ENCODE data around the gene CD44. TPM values are rescaled to one million over a fixed set of nuclear protein-coding genes. Genes with fewer than 3 reads are reported as not detected.

The CD44 gene
- total and polyA plus RNA-seq, 10 of the 15 experiments (the other 5 are each of a cell fraction or from before 2014, with no cell fraction given): 57.1 to 293 (median 120) TPM

- Histone ChIP-seq H3K27ac (ENCODE audit: control insufficient read depth, insufficient read depth) (peak overlapping the region; percentile 68; the same call in 1 of the 2 replicates), H3K4me2 (ENCODE audit: control insufficient read depth, insufficient read depth) (peak overlapping the region; percentile 99), H2AFZ (ENCODE audit: control insufficient read depth, low read depth, low read length) (peak overlapping the region; percentile 77), H4K20me1 (ENCODE audit: control insufficient read depth, insufficient read depth) (no peaks in the 10 kb centered on the region), H3K36me3 (ENCODE audit: control insufficient read depth in 2 of 2, insufficient read depth in 2 of 2, low read length in 1 of 2) (no peaks in the 10 kb centered on the region), H3K27me3 (replicated peaks in 1 of 2; ENCODE audit: control insufficient read depth in 2 of 2, insufficient read depth in 2 of 2, low read length in 1 of 2) (no peaks in the 10 kb centered on the region), H3K4me1 (ENCODE audit: control insufficient read depth, insufficient read depth, low read length) (peaks cover 28% of the 10 kb centered on the region), H3K79me2 (ENCODE audit: control insufficient read depth, insufficient read depth, low read length) (peaks cover 45% of the 10 kb centered on the region), H3K4me3 (peak overlapping the region; percentile 88), H3K9ac (ENCODE audit: control insufficient read depth, insufficient read depth, low read length) (peak overlapping the region; percentile 78), H3K9me3 (replicated peaks; ENCODE audit: control insufficient read depth, insufficient read depth, low read length) (no peaks in the 10 kb centered on the region)
- TSS peak; percentile 67 for BruUV-seq (replicated peaks)
- ChIA-PET RAD21 (ENCODE audit: unreplicated experiment) (interaction anchor here (1.3 to 5.0 kb wide), 5 partner anchors 10 to 139 kb away, joined by 3 to 40 read pairs (median 7); no protein-coding TSS in a partner anchor), POLR2A (interaction anchor here (0.7 to 2.0 kb wide), 6 partner anchors 9 to 134 kb away, joined by 3 to 6 read pairs (median 4); no protein-coding TSS in a partner anchor), SMC1A (ENCODE audit: uncharacterized antibody, unreplicated experiment) (interaction anchor here (0.8 to 3.7 kb wide), 7 partner anchors 9 to 212 kb away, joined by 3 to 20 read pairs (median 9); no protein-coding TSS in a partner anchor), CTCF (no interaction called here)
- DNase-seq (ENCODE audit: low read depth, low spot score): no peak
- intact Hi-C loops (cut with micrococcal nuclease; ENCODE audit: unreplicated experiment): no loop called here
- TF ChIP-seq BACH1 (IDR thresholded peaks at IDR 0.05; ENCODE audit: borderline replicate concordance) (no peak), SMARCA5 (IDR thresholded peaks at IDR 0.05) (no peak), HDAC6 (IDR thresholded peaks at IDR 0.05; ENCODE audit: unreplicated experiment) (no peak), POLR2AphosphoS2 (IDR thresholded peaks at IDR 0.05; ENCODE audit: low read depth, low read length) (peak; percentile 20; the same call in 1 of the 2 replicates), BCLAF1 (IDR thresholded peaks at IDR 0.05) (no peak), LARP7 (IDR thresholded peaks at IDR 0.05) (no peak)
- FAIRE-seq: no peak
- in situ Hi-C loops (cut with MboI): no loop called here
- ATAC-seq: no peak
- WGBS (ENCODE audit: insufficient coverage, insufficient replicate concordance, low lambda C conversion rate, missing lambda C conversion rate): 0% methylated on average over 16 of the region's 16 CpGs
These were observed 397 bp upstream of the CD44 start for GRCh38 chr11:35138606-35138942.

Measured in GM12878 (cell line).